ENCODE measurements around the gene TMEM178A.
A peak's percentile ranks its signal among the peaks of the same experiment; 100 is the strongest.
"Not testable (repeated sequence)": the region's sequence is repeated elsewhere in the genome, so short reads cannot be mapped to it uniquely, and the experiment has no call there.

The TMEM178A gene

DNA sequence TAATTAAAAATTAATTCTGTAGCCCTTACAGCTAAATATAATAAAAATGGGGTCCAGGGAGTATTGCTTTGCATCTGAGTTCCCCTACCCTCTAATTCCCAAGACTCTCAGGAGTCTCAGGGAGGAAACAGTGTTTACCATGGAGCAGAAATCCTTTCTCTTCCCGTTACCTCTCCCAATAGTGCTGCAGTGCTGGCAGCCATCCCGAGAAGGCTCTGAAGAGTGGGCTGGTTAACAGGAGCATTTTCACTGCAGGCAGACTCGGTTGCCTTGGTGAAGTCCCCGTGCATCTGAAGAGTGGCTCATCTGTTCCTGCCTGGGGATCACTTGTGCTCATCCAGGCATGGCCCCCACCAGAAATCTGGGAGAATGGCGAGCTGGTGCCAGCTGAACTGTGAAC is 41.8 kb upstream of the TMEM178A start:
- ChIA-PET POLR2A (ENCODE audit: low non-redundant PET) (no interaction called here), CTCF (no interaction called here)
- DNase-seq (ENCODE audit: low spot score), result no peak
- TF ChIP-seq, protein P1, sequence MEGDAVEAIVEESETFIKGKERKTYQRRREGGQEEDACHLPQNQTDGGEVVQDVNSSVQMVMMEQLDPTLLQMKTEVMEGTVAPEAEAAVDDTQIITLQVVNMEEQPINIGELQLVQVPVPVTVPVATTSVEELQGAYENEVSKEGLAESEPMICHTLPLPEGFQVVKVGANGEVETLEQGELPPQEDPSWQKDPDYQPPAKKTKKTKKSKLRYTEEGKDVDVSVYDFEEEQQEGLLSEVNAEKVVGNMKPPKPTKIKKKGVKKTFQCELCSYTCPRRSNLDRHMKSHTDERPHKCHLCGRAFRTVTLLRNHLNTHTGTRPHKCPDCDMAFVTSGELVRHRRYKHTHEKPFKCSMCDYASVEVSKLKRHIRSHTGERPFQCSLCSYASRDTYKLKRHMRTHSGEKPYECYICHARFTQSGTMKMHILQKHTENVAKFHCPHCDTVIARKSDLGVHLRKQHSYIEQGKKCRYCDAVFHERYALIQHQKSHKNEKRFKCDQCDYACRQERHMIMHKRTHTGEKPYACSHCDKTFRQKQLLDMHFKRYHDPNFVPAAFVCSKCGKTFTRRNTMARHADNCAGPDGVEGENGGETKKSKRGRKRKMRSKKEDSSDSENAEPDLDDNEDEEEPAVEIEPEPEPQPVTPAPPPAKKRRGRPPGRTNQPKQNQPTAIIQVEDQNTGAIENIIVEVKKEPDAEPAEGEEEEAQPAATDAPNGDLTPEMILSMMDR (conservative IDR thresholded peaks at IDR 0.05; ENCODE audit: low read depth), result no peak
- H3K27ac ChIP-seq, result no peak overlapping the region

DNA sequence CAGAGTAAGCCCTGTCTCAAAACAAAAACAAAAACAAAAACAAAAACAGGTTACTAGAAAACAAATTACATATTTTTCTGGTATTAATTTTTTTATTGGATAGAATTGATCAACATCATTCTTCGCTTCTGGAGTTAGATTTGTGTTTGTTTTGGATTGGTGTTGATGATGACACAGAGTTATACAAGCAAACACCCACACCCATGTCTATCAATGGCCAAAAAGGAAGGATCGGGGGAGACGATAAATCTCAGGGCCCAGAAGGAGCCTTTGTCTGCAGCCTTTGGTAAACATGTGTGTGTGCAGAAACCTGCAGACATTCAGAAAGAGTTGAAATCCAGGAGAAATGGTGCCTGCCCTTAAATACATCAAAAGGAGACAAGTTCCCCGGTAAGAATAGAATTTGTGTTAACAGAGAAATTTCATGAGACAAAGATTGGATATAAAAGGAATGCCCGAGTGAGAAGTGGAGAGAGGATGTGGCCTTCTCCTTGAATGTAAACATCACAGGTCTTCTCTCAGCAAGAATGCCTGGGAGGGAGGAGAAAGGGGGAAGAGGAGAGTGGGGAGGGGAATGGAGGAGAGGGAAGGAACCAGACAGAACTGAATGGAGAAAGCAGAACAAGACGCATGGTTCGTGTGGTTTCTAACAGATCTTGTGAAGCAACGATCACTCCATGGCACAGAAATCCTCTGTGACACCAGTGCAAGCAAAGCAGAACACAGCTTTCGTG is 40.4 kb upstream of the TMEM178A start:
- H3K27ac ChIP-seq, result no peak overlapping the region
- TF ChIP-seq, protein P1 (conservative IDR thresholded peaks at IDR 0.05; ENCODE audit: low read depth), result no peak
- no peak for DNase-seq (ENCODE audit: low spot score)
- ChIA-PET POLR2A (ENCODE audit: low non-redundant PET) (no interaction called here), CTCF (no interaction called here)

DNA sequence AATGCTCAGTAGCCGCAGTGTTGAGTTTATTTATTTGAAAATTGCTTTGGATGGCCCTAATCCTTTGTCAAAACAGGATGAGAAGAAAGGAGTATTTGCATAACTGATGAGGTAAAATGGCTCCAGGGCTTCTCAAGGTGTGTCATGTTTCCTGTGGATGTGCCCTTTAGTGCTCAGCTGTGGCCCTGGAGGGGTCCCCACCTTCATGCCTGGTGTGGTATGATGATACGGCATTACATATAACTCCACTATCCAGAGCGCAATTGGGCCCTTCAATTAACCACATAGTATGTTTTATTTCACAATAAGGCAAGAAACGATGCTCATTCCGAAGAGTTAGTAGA is 39.8 kb upstream of the TMEM178A start:
- TF ChIP-seq, protein P1 (conservative IDR thresholded peaks at IDR 0.05; ENCODE audit: low read depth), result no peak
- ChIA-PET CTCF (no interaction called here), POLR2A (ENCODE audit: low non-redundant PET) (no interaction called here)
- H3K27ac ChIP-seq, result no peak overlapping the region
- DNase-seq (ENCODE audit: low spot score), result no peak

DNA sequence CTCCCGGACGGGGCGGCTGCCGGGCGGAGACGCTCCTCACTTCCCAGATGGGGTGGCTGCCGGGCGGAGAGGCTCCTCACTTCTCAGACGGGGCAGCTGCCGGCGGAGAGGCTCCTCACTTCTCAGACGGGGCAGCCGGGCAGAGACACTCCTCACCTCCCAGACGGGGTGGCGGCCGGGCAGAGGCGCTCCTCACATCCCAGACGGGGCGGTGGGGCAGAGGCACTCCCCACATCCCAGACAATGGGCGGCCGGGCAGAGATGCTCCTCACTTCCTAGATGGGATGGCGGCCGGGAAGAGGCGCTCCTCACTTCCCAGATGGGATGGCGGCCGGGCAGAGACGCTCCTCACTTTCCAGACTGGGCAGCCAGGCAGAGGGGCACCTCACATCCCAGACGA is 37.4 kb upstream of the TMEM178A start:
- DNase-seq (ENCODE audit: low spot score); POLR2A ChIA-PET (ENCODE audit: low non-redundant PET): not testable (repeated sequence)

DNA sequence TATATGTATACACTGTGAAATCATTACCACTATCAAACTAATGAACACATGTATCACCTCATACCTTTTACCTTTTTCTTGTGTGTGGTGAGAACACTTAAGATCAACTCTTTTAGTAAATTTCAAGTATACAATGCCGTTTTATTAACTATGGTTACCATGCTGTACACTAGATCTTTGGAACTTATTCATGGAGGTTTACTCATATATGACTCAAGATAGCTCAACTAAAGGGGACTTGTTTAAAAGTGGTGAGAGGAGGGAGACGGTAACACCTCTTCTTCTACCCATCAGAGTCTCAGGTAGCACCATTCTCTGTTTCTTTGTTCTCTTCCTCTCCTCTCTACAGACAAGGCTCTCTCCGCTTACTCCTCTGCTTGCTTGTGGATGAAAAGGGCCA is 36.1 kb upstream of the TMEM178A start:
- no peak for DNase-seq (ENCODE audit: low spot score)
- ChIA-PET POLR2A (ENCODE audit: low non-redundant PET) (no interaction called here), CTCF (interaction anchor here (0.7 kb wide), 1 partner anchor 208 kb away, joined by 3 read pairs; no protein-coding TSS in a partner anchor)
- H3K27ac ChIP-seq, result no peak overlapping the region
- TF ChIP-seq, protein P1 (conservative IDR thresholded peaks at IDR 0.05; ENCODE audit: low read depth), result no peak

More for the DNA sequence above, 37.4 kb upstream of the TMEM178A start:
- H3K27ac ChIP-seq, CTCF ChIA-PET: not testable (repeated sequence)

DNA sequence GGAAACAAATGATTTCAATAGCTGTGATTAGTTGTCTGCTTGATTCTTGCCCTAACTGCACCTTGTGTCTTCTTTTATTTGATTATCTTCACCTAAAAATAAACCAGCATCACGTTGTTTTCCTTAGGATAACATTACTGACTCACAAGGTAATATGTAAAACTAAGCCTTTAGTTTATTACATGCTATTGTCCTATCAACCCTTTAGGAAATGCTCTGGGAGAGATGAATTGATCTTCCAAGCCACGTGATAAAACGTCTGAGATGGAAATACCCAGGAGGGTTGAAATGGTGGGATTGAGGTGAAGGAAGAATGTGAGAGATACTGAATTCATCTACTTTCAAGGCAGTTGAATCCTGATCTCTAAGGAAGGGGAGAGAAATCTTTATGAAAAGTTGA is 34.5 kb upstream of the TMEM178A start:
- TF ChIP-seq, protein P1 (conservative IDR thresholded peaks at IDR 0.05; ENCODE audit: low read depth), result no peak
- POLR2A ChIA-PET (ENCODE audit: low non-redundant PET), result no interaction called here
- H3K27ac ChIP-seq, result no peak overlapping the region
- no peak for DNase-seq (ENCODE audit: low spot score)
- CTCF ChIA-PET, result interaction anchor here (0.6 to 1.2 kb wide), 2 partner anchors 36 to 194 kb away, joined by 3 to 4 read pairs; no protein-coding TSS in a partner anchor

DNA sequence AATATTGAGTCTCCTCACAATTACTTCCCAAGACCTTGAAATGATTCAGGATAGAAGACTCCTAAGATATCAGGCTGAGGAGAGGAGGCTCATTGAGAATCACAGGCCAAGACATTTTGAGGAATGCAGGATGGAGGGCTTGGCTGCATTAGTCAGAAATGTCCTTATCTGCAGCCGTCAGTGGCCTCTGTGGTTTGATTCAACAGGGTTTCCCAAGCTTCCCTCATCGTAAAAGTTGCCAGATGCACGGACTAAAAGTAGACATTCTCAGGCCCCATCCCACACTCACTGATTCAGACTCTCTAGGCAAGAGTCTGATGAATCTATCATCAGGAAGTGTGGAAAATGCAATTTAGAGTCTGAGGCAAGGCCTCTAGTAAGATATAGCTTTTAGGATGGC is 34.0 kb upstream of the TMEM178A start:
- CTCF ChIA-PET, result interaction anchor here (0.6 kb wide), 1 partner anchor 194 kb away, joined by 4 read pairs; no protein-coding TSS in a partner anchor
- TF ChIP-seq, protein P1 (conservative IDR thresholded peaks at IDR 0.05; ENCODE audit: low read depth), result no peak
- H3K27ac ChIP-seq, result no peak overlapping the region
- peak; percentile 31 for DNase-seq (ENCODE audit: low spot score)
- POLR2A ChIA-PET (ENCODE audit: low non-redundant PET), result no interaction called here

All from RWPE1 (cell line).